H1 (cell line): ENCODE measurements around the gene CCDC40. TPM values are rescaled to one million over a fixed set of nuclear protein-coding genes. Genes with fewer than 3 reads are reported as not detected.

Experiments used
- CTCF ChIA-PET: fragments of 300-600 bp; sonication (Branson Sonifier 250); formaldehyde crosslinking; loops from one replicate; lab custom pipeline; 2021; ENCODE audit not compliant: partially characterized antibody; lab: Charles Lee
- POLR2A ChIA-PET: fragments of 300-600 bp; sonication (Branson Sonifier 250); formaldehyde crosslinking; loops from one replicate; lab custom pipeline; 2021; ENCODE audit warnings: inconsistent platforms; ENCODE audit not compliant: partially characterized antibody; lab: Charles Lee
- DNase-seq, 2 experiments: peaks; one replicate each; pipeline versions ENCODE4 v3.0.0 to v3.0.0-alpha.2; 2010 to 2022; ENCODE audit warnings: low spot score in 2 of 2, low read depth in 1 of 2, mixed read lengths in 1 of 2
- FAIRE-seq: peaks from 2 replicates; lab custom pipeline; 2011; peaks lifted over from hg19 to GRCh38; lab: Jason Lieb, UNC
- H2AFZ ChIP-seq: 2 replicates; pipeline ENCODE4 v1.8.1; 2012; ENCODE audit warnings: low read length, inconsistent platforms
- H2AK5ac ChIP-seq: 2 replicates; pipeline ENCODE4 v1.6.1; 2013; ENCODE audit warnings: low read depth, low read length
- H2BK120ac ChIP-seq: replicated peaks from 2 replicates; pipeline ENCODE3; 2013; ENCODE audit warnings: low read depth, low read length, inconsistent platforms
- H2BK12ac ChIP-seq: 2 replicates; pipeline ENCODE4 v1.6.1; 2013; ENCODE audit warnings: low read depth, low read length
- H2BK15ac ChIP-seq: 2 replicates; pipeline ENCODE4 v1.6.1; 2013; ENCODE audit warnings: low read length
- H2BK20ac ChIP-seq: 2 replicates; pipeline ENCODE4 v1.6.1; 2013; ENCODE audit warnings: low read length
- H2BK5ac ChIP-seq: 2 replicates; pipeline ENCODE4 v1.6.1; 2013; ENCODE audit warnings: low read depth, low read length
- H3K14ac ChIP-seq: 2 replicates; pipeline ENCODE4 v1.6.1; 2013; ENCODE audit warnings: inconsistent platforms; ENCODE audit not compliant: insufficient read length
- H3K18ac ChIP-seq: 2 replicates; pipeline ENCODE4 v1.6.1; 2013; ENCODE audit warnings: low read length; ENCODE audit errors: extremely low read depth
- H3K23ac ChIP-seq: 2 replicates; pipeline ENCODE4 v1.6.1; 2013; ENCODE audit warnings: inconsistent platforms; ENCODE audit not compliant: insufficient read length
- H3K23me2 ChIP-seq: 2 replicates; pipeline ENCODE4 v1.6.1; 2013; ENCODE audit warnings: low read depth, low read length
- H3K27ac ChIP-seq: 2 replicates; pipeline ENCODE4 v1.6.1; 2011; ENCODE audit warnings: low read depth, low read length, inconsistent platforms
- H3K27me3 ChIP-seq, 4 experiments: replicated peaks in 1 of 4; 1 replicate in 1 of 4; 2 replicates in 3 of 4; pipeline versions ENCODE4 v1.6.1 to v1.8.1; 2011 to 2013; ENCODE audit warnings: low read length in 3 of 4, mild to moderate bottlenecking in 3 of 4, inconsistent platforms in 2 of 4, mixed read lengths in 2 of 4, moderate library complexity in 1 of 4; ENCODE audit not compliant: control insufficient read depth in 3 of 4, insufficient read depth in 3 of 4; ENCODE audit errors: extremely low read depth in 1 of 4
- H3K36me3 ChIP-seq, 4 experiments: 2 replicates each; pipeline versions ENCODE4 v1.6.1 to v1.8.1; 2011 to 2013; ENCODE audit warnings: mild to moderate bottlenecking in 4 of 4, low read length in 3 of 4, moderate library complexity in 2 of 4, control low read depth in 1 of 4, inconsistent platforms in 1 of 4; ENCODE audit not compliant: insufficient read depth in 4 of 4, control insufficient read depth in 2 of 4
- H3K4ac ChIP-seq: replicated peaks from 2 replicates; pipeline ENCODE3; 2013; ENCODE audit warnings: low read length, low read depth, mixed read lengths, inconsistent platforms; ENCODE audit not compliant: insufficient read length
- H3K4me1 ChIP-seq, 4 experiments: replicated peaks in 1 of 4; 1 replicate in 1 of 4; 2 replicates in 3 of 4; pipeline versions ENCODE4 v1.6.1 to v1.8.1; 2011 to 2013; ENCODE audit warnings: low read length in 3 of 4, inconsistent platforms in 2 of 4, mixed read lengths in 1 of 4; ENCODE audit not compliant: insufficient read depth in 4 of 4, control insufficient read depth in 3 of 4
- H3K4me2 ChIP-seq, 2 experiments: 2 replicates each; pipeline versions ENCODE4 v1.6.1 to v1.8.1; 2011 to 2013; ENCODE audit warnings: low read depth in 2 of 2, low read length in 2 of 2, control low read depth in 1 of 2, inconsistent platforms in 1 of 2, mild to moderate bottlenecking in 1 of 2; ENCODE audit not compliant: insufficient read depth in 1 of 2
- H3K4me3 ChIP-seq, 4 experiments: fragments of 200-600, 300-600 bp in 1 of 4; sonication (generic), shearing (Covaris generic), sonication (Bioruptor Twin) in 1 of 4; 2 replicates each; pipeline versions ENCODE4 v1.5.1 to v1.8.1; 2011 to 2016; ENCODE audit warnings: low read length in 4 of 4, low read depth in 3 of 4, control low read depth in 2 of 4, inconsistent platforms in 2 of 4, mild to moderate bottlenecking in 2 of 4, mixed read lengths in 1 of 4, moderate library complexity in 1 of 4; ENCODE audit not compliant: insufficient read depth in 2 of 4; ENCODE audit errors: extremely low read depth in 1 of 4
- H3K56ac ChIP-seq: replicated peaks from 2 replicates; pipeline ENCODE3; 2013; ENCODE audit warnings: low read depth, mild to moderate bottlenecking, mixed read lengths, low read length, inconsistent platforms; ENCODE audit not compliant: insufficient read length
- H3K79me1 ChIP-seq: 2 replicates; pipeline ENCODE4 v1.6.1; 2013; ENCODE audit warnings: low read depth, low read length, control low read depth
- H3K79me2 ChIP-seq, 2 experiments: 2 replicates each; pipeline versions ENCODE4 v1.6.1 to v1.8.1; 2012 to 2013; ENCODE audit warnings: low read length in 2 of 2, mild to moderate bottlenecking in 2 of 2, inconsistent platforms in 1 of 2; ENCODE audit not compliant: insufficient read depth in 2 of 2, control insufficient read depth in 1 of 2
- H3K9ac ChIP-seq, 4 experiments: replicated peaks in 1 of 4; 1 replicate in 1 of 4; 2 replicates in 3 of 4; pipeline versions ENCODE4 v1.6.1 to v1.8.1; 2011 to 2013; ENCODE audit warnings: low read depth in 3 of 4, low read length in 3 of 4, control low read depth in 2 of 4, mild to moderate bottlenecking in 2 of 4, moderate library complexity in 2 of 4, inconsistent platforms in 1 of 4; ENCODE audit errors: extremely low read depth in 1 of 4
- H3K9me3 ChIP-seq, 2 experiments: 2 replicates each; pipeline versions ENCODE4 v1.6.1 to v1.8.1; 2012 to 2013; ENCODE audit warnings: mild to moderate bottlenecking in 2 of 2, moderate library complexity in 2 of 2, control low read depth in 1 of 2, inconsistent platforms in 1 of 2, low read depth in 1 of 2, low read length in 1 of 2, mixed read lengths in 1 of 2; ENCODE audit not compliant: insufficient read depth in 2 of 2
- H4K20me1 ChIP-seq, 2 experiments: replicated peaks in 1 of 2; 2 replicates each; pipeline versions ENCODE3 to v1.8.1; 2011 to 2013; ENCODE audit warnings: inconsistent platforms in 2 of 2, low read length in 2 of 2, mild to moderate bottlenecking in 1 of 2; ENCODE audit not compliant: insufficient read depth in 2 of 2, control insufficient read depth in 1 of 2
- H4K5ac ChIP-seq: 2 replicates; pipeline ENCODE4 v1.6.1; 2013; ENCODE audit warnings: low read length, low read depth, mixed read lengths, inconsistent platforms; ENCODE audit not compliant: insufficient read length
- H4K8ac ChIP-seq: 2 replicates; pipeline ENCODE4 v1.8.0; 2013; ENCODE audit warnings: mild to moderate bottlenecking, moderate library complexity, low read length, inconsistent platforms; ENCODE audit not compliant: insufficient read depth; ENCODE audit errors: extremely low read depth
- H4K91ac ChIP-seq: replicated peaks from 2 replicates; pipeline ENCODE3; 2013; ENCODE audit warnings: low read length, mixed read lengths, inconsistent platforms; ENCODE audit not compliant: insufficient read length
- SP2 ChIP-seq: IDR thresholded peaks from 2 replicates; pipeline ENCODE4 v1.6.1; 2012; ENCODE audit warnings: mild to moderate bottlenecking, low read length, inconsistent platforms
- SUZ12 ChIP-seq: fragments of 200-600 bp; sonication (generic); IDR thresholded peaks from 2 replicates; pipeline ENCODE4 v1.6.1; 2012; ENCODE audit warnings: mild to moderate bottlenecking, inconsistent platforms, low read length, moderate library complexity, mixed read lengths
- WGBS, 2 experiments: shearing (Covaris generic) in 1 of 2; methylation state at CpG; one replicate each; pipeline versions ENCODE4 v1.1.6 to v1.1.7; 2013 to 2015; ENCODE audit warnings: low lambda C conversion rate in 2 of 2, mixed read lengths in 2 of 2, inconsistent platforms in 1 of 2, low coverage in 1 of 2, missing lambda C conversion rate in 1 of 2; ENCODE audit not compliant: insufficient replicate concordance in 2 of 2, insufficient coverage in 1 of 2, insufficient read length in 1 of 2; ENCODE audit errors: extremely low coverage in 1 of 2, missing lambda C conversion rate in 1 of 2; 5-methylcytosine and 5-hydroxymethylcytosine counted together
- polyA plus RNA-seq, 7 experiments: library from polyadenylated mRNA; depleted of rRNA in 3 of 7; stranded (reverse) in 5 of 7; unstranded in 2 of 7; fragments of >200 nt in 5 of 7; fragments of 200-250 nt in 2 of 7; gene quantifications; 1 replicate in 5 of 7; 2 replicates in 1 of 7; 4 replicates in 1 of 7; pipeline versions ENCODE4 v1.2.1 to v1.2.3, GENCODE V29; 2011 to 2013; ENCODE audit warnings: missing spikeins in 2 of 7, mixed read lengths in 2 of 7
- total RNA-seq: library from RNA; stranded (reverse); fragmentation: NEBNext Ultra II Directional; extraction: Animal tissue kit (Norgen Biotek cat#: 25700); gene quantifications from 2 replicates; pipeline ENCODE4 v1.2.1, GENCODE V29; 2021

The CCDC40 gene
- total and polyA plus RNA-seq, 2 of the 8 experiments (the other 6 are each of a cell fraction or from before 2014, with no cell fraction given): 4.1 to 11.5 TPM

- no peak overlapping the region for H3K18ac ChIP-seq
- H3K4me2 ChIP-seq: no peak overlapping the region
- H3K27me3 ChIP-seq: peaks cover 0 to 2% (median 0%) of the 10 kb centered on the region in 4 experiments; a peak in 3 of 7 replicates
- H2AK5ac ChIP-seq: no peak overlapping the region
- no peak overlapping the region for H3K9ac ChIP-seq
- H3K4me1 ChIP-seq: peaks cover 8 to 26% (median 18%) of the 10 kb centered on the region in 4 experiments
- no peak overlapping the region; the same call in 1 of the 2 replicates for H2BK20ac ChIP-seq
- no peaks in the 10 kb centered on the region for H3K9me3 ChIP-seq
- H2AFZ ChIP-seq: no peak overlapping the region
- peaks cover 15% of the 10 kb centered on the region for H3K79me1 ChIP-seq
- no peak overlapping the region for H2BK12ac ChIP-seq
- H3K23ac ChIP-seq: no peak overlapping the region
- no peak overlapping the region for H4K8ac ChIP-seq
- POLR2A ChIA-PET: interaction anchor here (0.7 to 0.8 kb wide), 2 partner anchors 31 to 57 kb away, joined by 3 read pairs; no protein-coding TSS in a partner anchor
- H3K23me2 ChIP-seq: no peaks in the 10 kb centered on the region
- CTCF ChIA-PET: interaction anchor here (0.6 to 5.2 kb wide), 5 partner anchors 13 to 242 kb away, joined by 3 to 29 read pairs (median 5); no protein-coding TSS in a partner anchor
- no peak overlapping the region for H3K27ac ChIP-seq
- no peak overlapping the region for H2BK5ac ChIP-seq
- H3K79me2 ChIP-seq: peaks cover 0 to 26% of the 10 kb centered on the region in 2 experiments; a peak in 1 of 4 replicates
- FAIRE-seq: no peak
- no peak overlapping the region for H4K91ac ChIP-seq
- no peak overlapping the region for H3K4me3 ChIP-seq
- no peak overlapping the region for H3K56ac ChIP-seq
- H4K5ac ChIP-seq: no peak overlapping the region
- WGBS, 2 experiments: 86% methylated on average over 7 of the region's 7 CpGs; no CpG with 5 or more reads in 1 of the 2 experiments
- peaks cover 12 to 13% of the 10 kb centered on the region in 2 experiments for H4K20me1 ChIP-seq
- no peak for DNase-seq
- no peak overlapping the region for H2BK15ac ChIP-seq
- no peak overlapping the region for H3K4ac ChIP-seq
- no peak overlapping the region for H2BK120ac ChIP-seq
- peaks cover 0 to 2% (median 0%) of the 10 kb centered on the region in 4 experiments; a peak in 1 of 8 replicates for H3K36me3 ChIP-seq
- TF ChIP-seq SUZ12: no peak
- no peak for TF ChIP-seq SP2
- TF ChIP-seq, all 59 proteins: peak for 0
- no peak overlapping the region for H3K14ac ChIP-seq
Measured at GRCh38 chr17:79987935-79988184, 48.6 kb upstream of the CCDC40 start.
